ENCODE results near the gene ODF2L.

ODF2L gene

DNA sequence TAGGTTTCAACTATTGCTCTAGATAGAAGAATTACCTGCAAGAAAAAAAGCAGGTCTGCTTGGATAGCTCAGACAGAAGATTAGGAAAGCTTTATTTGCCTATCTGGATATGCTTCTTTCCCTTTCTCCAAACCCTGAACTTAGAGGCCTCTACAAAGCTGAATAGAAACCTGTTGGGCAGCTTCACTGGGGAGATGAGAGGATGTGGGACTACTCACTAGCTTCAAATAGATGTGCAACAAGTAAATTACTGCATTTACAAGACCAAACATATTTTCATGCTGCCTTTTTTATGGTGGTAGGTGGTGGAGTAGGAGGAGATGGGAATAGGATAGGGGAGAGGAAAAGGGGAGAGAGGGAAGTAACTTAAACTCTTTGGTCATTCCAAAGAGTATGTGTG, 34.3 kb upstream of the ODF2L start:
- no peak overlapping the region for H3K4me3 ChIP-seq (ENCODE audit: low read depth, low read length)
- TF ChIP-seq, protein P1, sequence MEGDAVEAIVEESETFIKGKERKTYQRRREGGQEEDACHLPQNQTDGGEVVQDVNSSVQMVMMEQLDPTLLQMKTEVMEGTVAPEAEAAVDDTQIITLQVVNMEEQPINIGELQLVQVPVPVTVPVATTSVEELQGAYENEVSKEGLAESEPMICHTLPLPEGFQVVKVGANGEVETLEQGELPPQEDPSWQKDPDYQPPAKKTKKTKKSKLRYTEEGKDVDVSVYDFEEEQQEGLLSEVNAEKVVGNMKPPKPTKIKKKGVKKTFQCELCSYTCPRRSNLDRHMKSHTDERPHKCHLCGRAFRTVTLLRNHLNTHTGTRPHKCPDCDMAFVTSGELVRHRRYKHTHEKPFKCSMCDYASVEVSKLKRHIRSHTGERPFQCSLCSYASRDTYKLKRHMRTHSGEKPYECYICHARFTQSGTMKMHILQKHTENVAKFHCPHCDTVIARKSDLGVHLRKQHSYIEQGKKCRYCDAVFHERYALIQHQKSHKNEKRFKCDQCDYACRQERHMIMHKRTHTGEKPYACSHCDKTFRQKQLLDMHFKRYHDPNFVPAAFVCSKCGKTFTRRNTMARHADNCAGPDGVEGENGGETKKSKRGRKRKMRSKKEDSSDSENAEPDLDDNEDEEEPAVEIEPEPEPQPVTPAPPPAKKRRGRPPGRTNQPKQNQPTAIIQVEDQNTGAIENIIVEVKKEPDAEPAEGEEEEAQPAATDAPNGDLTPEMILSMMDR (IDR thresholded peaks at IDR 0.05; ENCODE audit: borderline replicate concordance, insufficient read depth, low read depth, low read length), result no peak

- TF ChIP-seq, protein P1 (IDR thresholded peaks at IDR 0.05; ENCODE audit: borderline replicate concordance, insufficient read depth, low read depth, low read length), result no peak
- no peak overlapping the region for H3K4me3 ChIP-seq (ENCODE audit: low read depth, low read length)
Measured at GRCh38 chr1:86429835-86430234, 33.7 kb upstream of the ODF2L start.

GRCh38 chr1:86429122-86429725, 33.1 kb upstream of the ODF2L start:
- TF ChIP-seq, protein P1 (IDR thresholded peaks at IDR 0.05; ENCODE audit: borderline replicate concordance, insufficient read depth, low read depth, low read length), result no peak
- no peak overlapping the region for H3K4me3 ChIP-seq (ENCODE audit: low read depth, low read length)

- TF ChIP-seq, protein P1 (IDR thresholded peaks at IDR 0.05; ENCODE audit: borderline replicate concordance, insufficient read depth, low read depth, low read length), result no peak
- no peak within 1 kb of the TSS for H3K4me3 ChIP-seq (ENCODE audit: low read depth, low read length)
Measured at GRCh38 chr1:86423873-86424272, 27.8 kb upstream of the ODF2L start, which contains the start of gene CLCA2. TSS of gene CLCA2 (plus strand) at chr1:86424171. CDS start at chr1:86424248, 77 bp downstream.

GRCh38 chr1:86423473-86423872, 27.4 kb upstream of the ODF2L start:
- TF ChIP-seq, protein P1 (IDR thresholded peaks at IDR 0.05; ENCODE audit: borderline replicate concordance, insufficient read depth, low read depth, low read length), result no peak
- no peak overlapping the region for H3K4me3 ChIP-seq (ENCODE audit: low read depth, low read length)

DNA sequence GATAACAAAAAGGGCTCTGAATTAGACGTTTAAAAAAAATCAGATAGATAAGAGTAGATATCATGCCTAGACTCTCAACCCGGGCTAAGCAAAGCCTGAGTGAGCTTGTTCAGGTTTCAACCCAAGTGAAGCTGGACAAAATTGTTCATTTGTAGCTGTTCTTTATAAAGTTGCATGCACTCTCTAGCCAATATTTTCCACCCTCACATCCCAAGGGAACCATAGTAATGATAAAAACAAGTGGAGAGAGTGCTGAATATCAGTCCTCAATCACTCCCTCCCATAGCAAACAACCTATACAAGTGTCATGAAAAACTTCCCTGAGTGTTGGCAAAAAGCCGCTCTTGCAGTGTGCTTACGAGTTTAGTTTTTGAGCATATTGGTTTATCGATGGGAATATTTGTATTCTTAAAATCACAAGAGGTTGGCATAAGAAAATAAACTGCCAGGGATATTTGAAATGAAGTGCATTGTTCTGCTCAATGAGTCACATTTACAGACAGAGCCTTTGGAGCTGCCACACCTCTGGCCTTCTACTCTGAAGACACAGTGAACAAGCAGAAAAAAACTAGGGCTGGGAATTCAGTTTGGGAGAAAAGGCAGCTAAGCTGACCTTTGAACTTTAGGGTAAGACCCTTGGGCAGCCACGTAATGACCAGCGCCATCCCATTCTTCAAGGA, 25.6 kb upstream of the ODF2L start:
- no peak overlapping the region for H3K4me3 ChIP-seq (ENCODE audit: low read depth, low read length)
- TF ChIP-seq, protein P1 (IDR thresholded peaks at IDR 0.05; ENCODE audit: borderline replicate concordance, insufficient read depth, low read depth, low read length), result no peak
